B cell (primary cell): ENCODE results near the gene MAEA.

Experiments used
- CTCF ChIP-seq: fragments of 200-600 bp; IDR thresholded peaks from one replicate; pipeline ENCODE4 v1.8.0; 2022; ENCODE audit warnings: antibody characterized with exemption, mild to moderate bottlenecking
- EZH2 ChIP-seq: IDR thresholded peaks from 2 replicates; pipeline ENCODE4 v1.6.1; 2012; ENCODE audit warnings: borderline replicate concordance, low read depth, mild to moderate bottlenecking, moderate library complexity, low read length; ENCODE audit not compliant: insufficient read depth, poor library complexity, severe bottlenecking

GRCh38 chr4:1344696-1345095, 55.0 kb downstream of the MAEA start:
- TF ChIP-seq CTCF: no peak
- no peak for TF ChIP-seq EZH2
